ENCODE data around the gene DOCK11.
"Not testable (repeated sequence)": the region's sequence is repeated elsewhere in the genome, so short reads cannot be mapped to it uniquely, and the experiment has no call there.

Gene DOCK11

DNA sequence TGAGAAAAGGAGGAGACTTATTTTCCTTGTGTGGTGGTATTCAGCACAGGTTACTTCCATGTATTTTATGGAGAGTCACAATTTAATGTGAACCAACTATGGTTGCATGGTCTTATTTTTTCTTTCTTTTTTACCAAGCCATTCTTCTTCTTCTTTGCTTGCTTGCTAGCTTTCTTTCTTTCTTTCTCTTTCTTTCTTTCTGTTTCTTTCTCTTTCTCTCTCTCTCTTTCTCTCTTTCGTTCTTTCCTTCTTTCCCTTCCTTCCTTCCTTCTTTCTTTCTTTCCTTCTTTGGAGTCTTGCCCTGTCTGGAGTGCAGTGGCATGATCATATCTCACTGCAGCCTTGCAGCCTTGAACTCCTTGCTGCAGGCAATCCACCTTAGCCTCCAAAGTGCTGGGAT lies 68.9 kb downstream of the DOCK11 start:
- Histone ChIP-seq H3K27ac (no peak overlapping the region), H3K27me3 (no peaks in the 10 kb centered on the region), H3K4me3 (no peak overlapping the region), H4K20me1 (no peaks in the 10 kb centered on the region), H3K4me2 (no peak overlapping the region), H3K4me1 (peaks cover 23% of the 10 kb centered on the region), H3K9ac (no peak overlapping the region), H3K9me3 (no peaks in the 10 kb centered on the region), H3K36me3 (peaks cover 47% of the 10 kb centered on the region)
- TF ChIP-seq Cebpa-rat (IDR thresholded peaks at IDR 0.05) = no peak

DNA sequence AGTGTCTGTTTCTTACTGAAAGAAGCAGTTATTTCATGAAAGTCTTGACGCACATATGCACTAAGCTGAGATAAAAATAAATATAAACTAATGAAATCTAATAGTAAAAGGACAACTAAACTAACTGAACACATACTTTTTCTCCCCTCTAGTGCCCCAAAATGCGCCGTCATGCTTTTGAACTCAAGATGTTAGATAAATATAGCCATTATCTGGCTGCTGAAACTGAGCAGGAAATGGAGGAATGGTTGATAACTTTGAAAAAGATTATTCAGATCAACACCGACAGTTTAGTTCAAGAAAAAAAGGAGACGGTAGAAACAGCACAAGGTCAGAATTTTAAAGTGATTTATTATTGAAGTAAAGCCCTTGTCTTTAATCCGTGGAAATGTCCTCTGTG lies 70.2 kb downstream of the DOCK11 start:
- peaks cover 53% of the 10 kb centered on the region for H3K36me3 ChIP-seq
- no peak overlapping the region; the same call in 1 of the 2 replicates for H3K27ac ChIP-seq
- H3K9me3 ChIP-seq = no peaks in the 10 kb centered on the region
- H3K9ac ChIP-seq = no peak overlapping the region
- no peaks in the 10 kb centered on the region for H4K20me1 ChIP-seq
- H3K4me2 ChIP-seq = peak overlapping the region; percentile 26; the same call in 1 of the 2 replicates
- H3K4me1 ChIP-seq = peaks cover 23% of the 10 kb centered on the region
- TF ChIP-seq Cebpa-rat (IDR thresholded peaks at IDR 0.05) = no peak
- H3K4me3 ChIP-seq = no peak overlapping the region
- H3K27me3 ChIP-seq = no peaks in the 10 kb centered on the region

DNA sequence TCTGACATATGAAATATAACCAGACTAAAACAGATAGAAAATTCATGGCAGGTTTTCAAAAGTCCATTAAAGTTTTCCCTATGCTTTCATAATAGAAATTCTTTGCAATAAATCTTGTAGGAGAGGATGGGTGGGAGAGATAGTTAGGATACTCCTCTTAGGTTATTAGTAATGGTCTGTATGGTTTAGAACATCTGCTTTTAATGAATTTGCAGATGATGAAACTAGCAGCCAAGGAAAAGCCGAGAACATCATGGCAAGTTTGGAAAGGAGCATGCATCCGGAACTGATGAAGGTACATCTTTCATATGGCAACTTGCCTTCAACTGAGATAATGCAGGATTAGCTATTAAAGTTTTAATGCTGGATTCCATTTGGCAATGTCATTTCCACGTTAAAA lies 70.7 kb downstream of the DOCK11 start:
- Histone ChIP-seq H3K27me3 (no peaks in the 10 kb centered on the region), H4K20me1 (no peaks in the 10 kb centered on the region), H3K36me3 (peaks cover 56% of the 10 kb centered on the region), H3K4me2 (peak overlapping the region; percentile 26; the same call in 1 of the 2 replicates), H3K27ac (no peak overlapping the region; the same call in 1 of the 2 replicates), H3K4me1 (peaks cover 23% of the 10 kb centered on the region), H3K4me3 (no peak overlapping the region), H3K9ac (no peak overlapping the region), H3K9me3 (no peaks in the 10 kb centered on the region)
- TF ChIP-seq Cebpa-rat (IDR thresholded peaks at IDR 0.05) = no peak

DNA sequence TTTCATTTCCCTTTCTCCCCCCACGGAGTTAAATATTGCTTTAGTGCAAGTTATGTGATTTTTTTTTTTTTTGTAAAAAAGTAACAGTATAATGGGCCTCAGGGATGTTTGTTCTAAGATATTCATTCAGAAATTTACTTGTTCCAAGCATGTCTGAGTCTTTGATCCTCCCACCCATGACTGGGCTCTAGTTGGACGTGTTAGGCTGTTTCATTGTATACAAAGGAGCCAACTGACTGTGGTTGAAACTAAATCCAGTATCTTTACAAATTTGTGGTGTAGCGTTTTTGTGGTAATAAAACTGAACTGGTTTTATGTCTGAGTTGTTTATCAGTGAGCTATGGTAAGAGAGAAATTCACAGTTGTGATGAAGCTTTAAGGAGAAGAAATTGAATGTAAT lies 74.1 kb downstream of the DOCK11 start:
- no peaks in the 10 kb centered on the region for H4K20me1 ChIP-seq
- H3K9me3 ChIP-seq = no peaks in the 10 kb centered on the region
- TF ChIP-seq Cebpa-rat (IDR thresholded peaks at IDR 0.05) = no peak
- peaks cover 56% of the 10 kb centered on the region for H3K36me3 ChIP-seq
- no peak overlapping the region for H3K27ac ChIP-seq
- H3K9ac ChIP-seq = no peak overlapping the region
- H3K4me2 ChIP-seq = no peak overlapping the region
- no peak overlapping the region for H3K4me3 ChIP-seq
- no peaks in the 10 kb centered on the region for H3K27me3 ChIP-seq
- H3K4me1 ChIP-seq = peaks cover 15% of the 10 kb centered on the region

DNA sequence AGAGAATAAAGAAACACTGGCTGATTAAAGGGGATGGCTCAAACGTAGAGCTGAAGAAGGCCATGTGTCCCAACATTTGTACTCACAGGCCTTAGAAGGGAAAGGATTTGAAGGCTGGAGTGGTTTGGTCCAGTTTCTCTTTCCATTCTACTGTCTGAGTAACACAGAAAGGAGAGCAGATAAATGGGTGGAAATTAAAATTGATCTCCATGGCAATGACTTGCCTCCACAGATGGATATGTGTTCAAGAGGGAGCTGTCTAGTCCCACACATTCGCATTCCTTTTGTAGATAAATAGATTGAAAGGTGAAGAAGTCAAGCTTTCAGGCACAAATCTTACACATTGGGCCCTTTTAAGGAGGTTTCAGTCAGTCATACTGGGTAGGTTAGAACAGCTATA lies 74.6 kb downstream of the DOCK11 start:
- Histone ChIP-seq H3K4me2 (no peak overlapping the region), H3K27ac (no peak overlapping the region), H3K27me3 (no peaks in the 10 kb centered on the region), H4K20me1 (no peaks in the 10 kb centered on the region), H3K9ac (no peak overlapping the region), H3K9me3 (no peaks in the 10 kb centered on the region), H3K4me1 (peaks cover 13% of the 10 kb centered on the region), H3K36me3 (peaks cover 52% of the 10 kb centered on the region), H3K4me3 (no peak overlapping the region)
- no peak for TF ChIP-seq Cebpa-rat (IDR thresholded peaks at IDR 0.05)

DNA sequence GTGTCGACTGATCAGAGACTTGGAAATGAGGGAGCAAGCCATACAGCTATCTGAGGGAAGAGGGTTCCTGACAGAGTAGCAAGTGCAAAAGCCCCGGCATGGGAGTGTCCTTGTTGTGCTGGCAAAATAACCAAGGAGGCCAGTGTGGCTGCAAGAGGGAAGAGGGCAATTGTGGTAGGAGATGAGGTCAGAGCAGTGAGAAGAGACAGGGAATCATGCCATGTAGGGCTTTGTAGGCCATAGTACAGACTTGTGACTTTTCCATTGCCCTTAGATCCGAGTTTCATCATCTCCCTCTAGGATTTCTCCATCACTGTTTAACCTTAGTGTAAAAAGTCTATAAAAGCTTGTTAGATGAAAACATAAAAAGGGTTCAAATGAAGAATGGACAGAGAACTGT lies 76.2 kb downstream of the DOCK11 start:
- no peaks in the 10 kb centered on the region for H3K27me3 ChIP-seq
- no peak overlapping the region for H3K9ac ChIP-seq
- no peaks in the 10 kb centered on the region for H4K20me1 ChIP-seq
- no peak overlapping the region for H3K27ac ChIP-seq
- H3K36me3 ChIP-seq = peaks cover 61% of the 10 kb centered on the region
- H3K4me2 ChIP-seq = no peak overlapping the region
- no peaks in the 10 kb centered on the region for H3K9me3 ChIP-seq
- TF ChIP-seq Cebpa-rat (IDR thresholded peaks at IDR 0.05) = no peak
- H3K4me3 ChIP-seq = no peak overlapping the region
- no peaks in the 10 kb centered on the region for H3K4me1 ChIP-seq

DNA sequence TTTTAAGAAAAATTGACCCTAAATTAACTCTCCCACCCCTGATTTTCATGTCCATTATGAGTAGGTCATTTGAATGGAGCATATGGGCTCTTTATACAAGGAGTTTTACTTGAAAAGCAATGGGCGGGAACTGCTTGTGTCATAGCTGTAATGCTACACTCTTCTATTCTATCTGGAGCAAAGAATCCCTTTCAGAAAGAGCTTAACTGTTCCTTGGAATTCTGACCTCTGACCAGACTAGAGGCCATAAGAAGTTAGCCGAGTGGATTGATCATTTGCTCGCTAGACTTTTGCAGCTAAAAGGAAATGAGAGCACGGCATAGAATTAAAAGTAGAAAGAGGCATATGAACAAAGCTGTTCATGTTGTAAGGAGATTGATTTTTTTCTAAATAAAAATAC lies 79.1 kb downstream of the DOCK11 start:
- Histone ChIP-seq H4K20me1 (no peaks in the 10 kb centered on the region), H3K4me1 (no peaks in the 10 kb centered on the region), H3K27ac (no peak overlapping the region), H3K27me3 (no peaks in the 10 kb centered on the region), H3K4me2 (no peak overlapping the region), H3K4me3 (no peak overlapping the region), H3K9ac (no peak overlapping the region), H3K9me3 (no peaks in the 10 kb centered on the region), H3K36me3 (peaks cover 60% of the 10 kb centered on the region)
- TF ChIP-seq Cebpa-rat (IDR thresholded peaks at IDR 0.05) = no peak

DNA sequence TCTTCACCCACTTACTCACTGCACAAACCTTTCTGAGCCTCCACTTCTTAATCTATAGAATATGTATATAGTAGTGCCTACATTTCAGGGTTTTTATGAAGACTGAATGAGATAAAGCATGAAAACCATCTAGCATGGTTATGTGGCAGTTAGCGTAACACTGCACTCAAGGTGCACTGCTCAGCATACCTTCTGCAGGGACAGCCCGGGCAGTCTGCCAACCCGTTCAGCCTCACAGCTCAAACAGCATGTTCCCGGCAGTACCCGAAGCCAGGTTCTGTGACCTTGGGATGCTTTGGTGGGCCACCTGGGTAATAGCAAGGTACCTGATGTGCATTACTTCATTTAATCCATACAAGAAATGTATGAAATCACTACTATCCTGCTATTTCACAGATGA lies 81.4 kb downstream of the DOCK11 start:
- peaks cover 42% of the 10 kb centered on the region for H3K36me3 ChIP-seq
- no peak overlapping the region for H3K4me2 ChIP-seq
- no peaks in the 10 kb centered on the region for H4K20me1 ChIP-seq
- no peaks in the 10 kb centered on the region for H3K9me3 ChIP-seq
- H3K9ac ChIP-seq = no peak overlapping the region
- TF ChIP-seq Cebpa-rat (IDR thresholded peaks at IDR 0.05) = no peak
- H3K27me3 ChIP-seq = no peaks in the 10 kb centered on the region
- no peak overlapping the region for H3K4me3 ChIP-seq
- no peaks in the 10 kb centered on the region for H3K4me1 ChIP-seq
- H3K27ac ChIP-seq = no peak overlapping the region

DNA sequence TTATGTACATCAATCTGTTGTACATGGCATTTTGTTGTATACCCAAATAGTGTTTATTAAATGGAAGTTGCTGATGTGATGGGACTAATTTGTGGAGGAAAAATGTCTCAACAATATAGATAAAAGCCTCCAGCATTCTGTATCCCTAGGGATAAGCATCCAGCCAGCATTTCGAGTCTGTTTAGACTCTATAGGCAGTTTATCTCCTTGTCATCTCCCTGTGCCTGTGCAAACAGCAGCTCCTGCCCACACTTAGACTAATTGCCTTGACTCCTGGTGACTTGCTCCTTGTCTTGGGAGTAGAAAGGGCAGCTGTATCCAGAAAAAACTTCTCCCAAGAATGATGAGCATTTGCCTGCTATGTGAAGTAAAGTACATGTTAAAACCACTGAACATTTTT lies 83.8 kb downstream of the DOCK11 start:
- H3K27ac ChIP-seq = no peak overlapping the region
- no peak overlapping the region for H3K4me3 ChIP-seq
- H3K27me3 ChIP-seq = no peaks in the 10 kb centered on the region
- no peaks in the 10 kb centered on the region for H3K4me1 ChIP-seq
- TF ChIP-seq Cebpa-rat (IDR thresholded peaks at IDR 0.05) = no peak
- no peaks in the 10 kb centered on the region for H4K20me1 ChIP-seq
- H3K4me2 ChIP-seq = no peak overlapping the region
- peaks cover 33% of the 10 kb centered on the region for H3K36me3 ChIP-seq
- H3K9ac ChIP-seq = no peak overlapping the region
- H3K9me3 ChIP-seq = no peaks in the 10 kb centered on the region

DNA sequence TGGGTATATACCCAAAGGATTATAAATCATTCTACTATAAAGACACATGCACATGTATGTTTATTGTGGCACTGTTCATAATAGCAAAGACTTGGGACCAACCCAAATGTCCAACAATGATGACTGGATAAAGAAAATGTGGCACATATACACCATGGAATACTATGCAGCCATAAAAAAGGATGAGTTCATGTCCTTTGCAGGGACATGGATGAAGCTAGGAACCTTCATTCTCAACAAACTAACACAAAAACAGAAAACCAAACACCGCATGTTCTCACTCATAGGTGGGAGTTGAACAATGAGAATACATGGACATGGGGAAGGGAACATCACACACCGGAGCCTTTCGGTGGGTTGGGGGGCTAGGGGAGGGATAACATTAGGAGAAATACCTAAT lies 87.3 kb downstream of the DOCK11 start:
- H3K4me2 ChIP-seq, H3K27me3 ChIP-seq, H3K9me3 ChIP-seq, H3K4me1 ChIP-seq, H4K20me1 ChIP-seq, H3K27ac ChIP-seq, H3K9ac ChIP-seq, H3K4me3 ChIP-seq: not testable (repeated sequence)
- H3K36me3 ChIP-seq = peaks cover 17% of the 10 kb centered on the region; the same call in 1 of the 2 replicates

DNA sequence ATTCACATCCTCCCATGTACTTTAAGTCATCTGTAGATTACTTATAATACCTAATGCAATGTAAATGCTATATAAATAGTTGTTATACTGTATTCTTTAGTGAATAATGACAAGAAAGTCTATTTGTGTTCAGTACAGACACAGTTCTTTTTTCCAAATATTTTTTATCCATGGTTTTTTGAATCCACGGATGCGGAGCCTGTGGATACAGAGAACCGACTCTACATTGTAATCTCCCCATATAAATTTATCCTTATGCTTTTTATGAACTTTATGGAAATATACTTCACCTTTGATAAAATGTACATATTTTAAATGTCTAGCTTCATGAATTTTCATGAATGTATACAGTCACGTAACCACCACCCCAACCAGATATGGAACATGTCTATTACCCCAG lies 88.2 kb downstream of the DOCK11 start:
- Histone ChIP-seq H3K36me3 (peaks cover 19% of the 10 kb centered on the region; the same call in 1 of the 2 replicates), H3K27ac (no peak overlapping the region), H3K4me2 (no peak overlapping the region), H3K4me1 (peaks cover 9% of the 10 kb centered on the region), H3K9me3 (no peaks in the 10 kb centered on the region), H3K9ac (no peak overlapping the region), H3K4me3 (no peak overlapping the region), H4K20me1 (no peaks in the 10 kb centered on the region), H3K27me3 (no peaks in the 10 kb centered on the region)
- TF ChIP-seq Cebpa-rat (IDR thresholded peaks at IDR 0.05) = no peak

Measured in BLaER1 (cell line).